Left ventricle myocardium superior (tissue), 1 donor: Measurements from ENCODE around the gene BET1L. TPM values are rescaled to one million over a fixed set of nuclear protein-coding genes. Genes with fewer than 3 reads are reported as not detected.
"Not testable (repeated sequence)": the region's sequence is repeated elsewhere in the genome, so short reads cannot be mapped to it uniquely, and the experiment has no call there.

ENCODE experiments used
- ATAC-seq: fragments of 200-7000 bp; cut with Tn5 transposase; one replicate; pipeline ENCODE4 v1.9.1; 2020; ENCODE audit warnings: mild to moderate bottlenecking, moderate library complexity
- DNase-seq: peaks from one replicate; pipeline ENCODE4 v3.0.0-alpha.2; 2020
- intact Hi-C: fragments of 100-400 bp; cut with micrococcal nuclease; formaldehyde crosslinking; loops from one replicate; pipeline ENCODE4 v1.11.0; 2022
- long read RNA-seq: library from polyadenylated mRNA; unstranded; transcript quantifications from one replicate; pipeline ENCODE4 v2.0.0, GENCODE V29; 2021
- total RNA-seq: library from RNA; stranded (reverse); fragmentation: NEBNext Ultra II Directional; extraction: Animal tissue kit (Norgen Biotek cat#: 25700); gene quantifications from one replicate; pipeline ENCODE4 v1.2.1, GENCODE V29; 2021
- donor health status: DM: no; HTN: yes; CAD: no; lungs with severe emphysema.

BET1L gene, protein sequence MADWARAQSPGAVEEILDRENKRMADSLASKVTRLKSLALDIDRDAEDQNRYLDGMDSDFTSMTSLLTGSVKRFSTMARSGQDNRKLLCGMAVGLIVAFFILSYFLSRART
- total RNA-seq: 24.0 TPM
- long read RNA-seq, transcript BET1L-203 (4 exons, 2,819 nt): major isoform, 8 of 25 reads
- long read RNA-seq, partial matches to known transcripts: 3 of 25 reads
- long read RNA-seq, other reads (novel, unspliced or antisense): 12 of 25 reads

GRCh38 chr11:207208-207862 is at the start of gene BET1L, which contains the start of gene RIC8A:
TSS of gene BET1L (minus strand) at chr11:207399. CDS start at chr11:207321, 78 bp downstream.
TSS of gene RIC8A (plus strand) at chr11:207708. CDS start at chr11:208855, 1,147 bp downstream.
- DNase-seq (peak; percentile 96), ATAC-seq (peak; percentile 91)
- intact Hi-C loops: no loop called here

GRCh38 chr11:255816-256215 is 48.6 kb upstream of the BET1L start:
- ATAC-seq (no peak), DNase-seq (no peak)
- intact Hi-C loops: no loop called here

- intact Hi-C loops: no loop called here
- ATAC-seq: no peak
Measured at GRCh38 chr11:255176-255575, 48.0 kb upstream of the BET1L start.

DNA sequence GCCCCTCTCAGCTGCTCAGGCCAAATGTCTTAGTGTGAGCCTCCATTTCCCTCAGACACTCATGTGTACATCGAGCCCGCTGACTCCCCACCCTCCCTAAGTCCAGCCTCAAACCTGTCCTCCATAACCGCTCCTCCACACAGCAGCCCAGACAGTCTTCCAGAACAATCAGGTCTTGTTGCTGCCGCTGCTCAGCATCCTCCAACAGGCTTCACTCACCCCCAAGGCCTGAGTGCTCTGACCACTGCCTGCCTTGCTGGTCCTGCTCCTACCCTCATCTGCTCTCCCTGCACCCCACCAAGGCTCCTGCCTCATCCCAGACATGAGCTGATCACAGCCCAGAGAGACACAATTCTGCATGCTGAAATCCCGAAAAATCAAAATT is 46.7 kb upstream of the BET1L start:
- ATAC-seq (no peak), DNase-seq (no peak)

More at GRCh38 chr11:255176-255575, 48.0 kb upstream of the BET1L start:
- DNase-seq: no peak

GRCh38 chr11:253160-253885 is 46.1 kb upstream of the BET1L start:
- ATAC-seq (no peak), DNase-seq (no peak)
- intact Hi-C loops: no loop called here

More for the DNA sequence above, 46.7 kb upstream of the BET1L start:
- intact Hi-C loops: no loop called here

- intact Hi-C loops: no loop called here
- DNase-seq (no peak), ATAC-seq (no peak)
Measured at GRCh38 chr11:252666-253065, 45.5 kb upstream of the BET1L start.

DNA sequence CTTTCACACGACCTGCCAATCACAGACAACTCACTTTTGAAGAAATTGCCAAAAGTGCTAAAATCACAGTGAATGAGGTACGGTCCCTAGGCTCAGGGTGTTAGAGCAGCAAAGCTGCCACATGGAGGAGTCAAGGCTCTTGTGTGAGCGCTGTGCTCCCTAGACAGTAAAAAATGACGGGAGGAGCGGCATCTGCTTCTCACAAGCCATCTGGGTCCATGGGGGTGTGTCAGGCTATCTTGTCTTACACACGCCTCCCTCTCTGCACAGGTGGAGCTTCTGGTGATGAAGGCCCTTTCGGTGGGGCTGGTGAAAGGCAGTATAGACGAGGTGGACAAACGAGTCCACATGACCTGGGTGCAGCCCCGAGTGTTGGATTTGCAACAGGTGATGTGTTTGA is 44.4 kb upstream of the BET1L start:
- ATAC-seq (no peak), DNase-seq (no peak)
- intact Hi-C loops: no loop called here

- DNase-seq (peak; percentile 57), ATAC-seq (peak; percentile 72)
- intact Hi-C loops: no loop called here
Measured at GRCh38 chr11:250740-251299, 43.6 kb upstream of the BET1L start.

GRCh38 chr11:250274-250673 is 43.1 kb upstream of the BET1L start:
- intact Hi-C loops: no loop called here
- ATAC-seq (no peak), DNase-seq (no peak)

DNA sequence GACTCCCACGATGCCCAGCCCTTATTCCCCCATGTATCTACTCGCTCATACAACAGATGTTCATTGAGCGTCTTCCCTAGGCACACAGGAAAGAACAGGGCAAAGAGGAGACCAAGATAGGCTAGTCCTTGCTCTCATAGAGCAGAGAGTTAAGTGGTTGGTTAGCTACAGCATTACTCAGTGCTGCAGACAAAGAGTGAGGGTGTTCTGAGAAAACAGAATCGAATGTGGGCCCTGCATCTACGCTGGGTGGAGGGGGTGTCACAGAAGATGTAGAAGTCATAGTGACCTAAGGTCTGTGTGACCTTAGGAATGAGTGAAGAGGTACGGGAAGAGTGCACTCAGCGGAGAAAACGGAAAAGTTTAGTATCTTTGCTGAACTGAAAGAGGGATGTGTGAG is 41.9 kb upstream of the BET1L start:
- no peak for DNase-seq
- intact Hi-C loops: no loop called here
- ATAC-seq: no peak

GRCh38 chr11:244376-244775 is 37.2 kb upstream of the BET1L start:
- DNase-seq (no peak), ATAC-seq (no peak)
- intact Hi-C loops: no loop called here

GRCh38 chr11:241634-242033 is 34.4 kb upstream of the BET1L start:
- DNase-seq: no peak
- intact Hi-C loops: no loop called here
- peak; percentile 76 for ATAC-seq

GRCh38 chr11:240315-240714 is 33.1 kb upstream of the BET1L start:
- intact Hi-C loops: no loop called here
- DNase-seq: no peak
- ATAC-seq: no peak

GRCh38 chr11:238346-238745 is 31.1 kb upstream of the BET1L start:
- DNase-seq, ATAC-seq, intact Hi-C loops: not testable (repeated sequence)

GRCh38 chr11:236774-237767 is 29.9 kb upstream of the BET1L start, which contains the start of gene PSMD13:
TSS of gene PSMD13 (plus strand) at chr11:236976. CDS start at chr11:237050, 74 bp downstream.
- DNase-seq (peak; percentile 93), ATAC-seq (peak; percentile 91)
- intact Hi-C loops: no loop called here

GRCh38 chr11:235997-236773 is 29.0 kb upstream of the BET1L start, which contains the start of gene SIRT3:
TSS of gene SIRT3 (minus strand) at chr11:236342. CDS start at chr11:236328, 14 bp downstream.
- intact Hi-C loops: no loop called here
- ATAC-seq (peak; percentile 89), DNase-seq (peak; percentile 88)

- DNase-seq (no peak), ATAC-seq (peak; percentile 12)
- intact Hi-C loops: no loop called here
Measured at GRCh38 chr11:235609-235996, 28.4 kb upstream of the BET1L start.

- DNase-seq (no peak), ATAC-seq (no peak)
- intact Hi-C loops: no loop called here
Measured at GRCh38 chr11:235180-235579, 28.0 kb upstream of the BET1L start.
